ENCODE data around the gene BOLA3. TPM values are rescaled to one million over a fixed set of nuclear protein-coding genes. Genes with fewer than 3 reads are reported as not detected.

Gene BOLA3
- total RNA-seq, 1 donor from 2014 or later = 18.8 TPM

DNA sequence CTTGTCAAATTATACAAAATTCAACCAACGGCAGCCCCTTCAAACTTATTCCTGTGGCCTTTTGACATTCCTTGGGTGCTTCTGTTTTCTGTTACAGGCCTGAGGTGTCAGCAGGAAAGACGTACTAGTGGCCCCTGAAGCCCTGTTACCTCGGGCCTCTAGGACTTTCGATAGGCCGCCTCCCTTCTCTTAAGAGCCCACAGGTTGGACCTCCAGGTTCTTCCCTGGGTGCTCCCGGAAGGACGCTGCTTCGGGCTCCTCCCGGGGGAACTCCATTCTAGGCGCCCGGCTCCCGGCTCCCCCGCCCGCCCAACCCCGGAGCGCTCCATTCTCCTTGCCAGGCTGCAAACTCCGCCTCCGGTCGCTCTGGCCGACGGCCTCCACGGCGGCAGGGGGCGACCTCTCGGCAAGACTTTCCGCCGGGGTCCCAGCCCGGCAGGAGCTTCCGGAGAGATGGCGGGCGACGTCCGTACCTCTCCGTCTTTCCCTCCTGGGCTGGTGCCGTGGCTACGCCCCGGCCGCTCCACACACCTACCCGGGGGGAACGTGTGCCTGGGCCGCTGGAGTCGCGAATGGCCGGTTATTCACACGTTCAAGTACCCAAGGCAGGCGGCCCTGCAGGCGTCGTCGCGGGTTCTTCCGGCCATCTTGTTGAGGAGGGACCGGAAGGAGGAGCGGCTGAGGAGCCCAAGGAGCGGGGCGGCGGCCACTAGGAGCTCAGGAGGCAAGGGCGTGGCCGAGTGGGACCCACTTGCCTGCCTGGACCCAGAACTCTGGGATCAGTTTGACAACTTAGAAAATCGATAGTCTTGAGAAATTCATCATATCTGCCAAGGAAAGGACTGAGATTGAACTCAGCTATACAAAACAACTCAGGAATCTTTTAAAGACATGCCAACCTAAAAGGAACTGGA is 27.5 kb downstream of the BOLA3 start:
- CTCF ChIA-PET = interaction anchor here (0.8 to 2.3 kb wide), 11 partner anchors 10 to 412 kb away, joined by 3 to 12 read pairs (median 4); partner anchors contain the start of genes BOLA3, MOB1A and STAMBP
- Mint-ChIP-seq H3K27ac (peak overlapping the region; percentile 94), H3K27me3 (peaks cover 4% of the 10 kb centered on the region), H3K4me3 (peak overlapping the region; percentile 89), H3K9me3 (peaks cover 6% of the 10 kb centered on the region), H3K36me3 (ENCODE audit: low read depth) (peaks cover 3% of the 10 kb centered on the region), H3K4me1 (peaks cover 6% of the 10 kb centered on the region)
- DNase-seq (peak; percentile 86), ATAC-seq (ENCODE audit: low read depth) (peak; percentile 95)
- intact Hi-C loops (cut with micrococcal nuclease) = loop anchor here (1.0 to 5.0 kb wide), 6 partner anchors 27 to 383 kb away; partner anchors contain the start of genes BOLA3, MTHFD2, STAMBP and TPRKB
- POLR2A ChIA-PET = interaction anchor here (0.5 to 2.3 kb wide), 27 partner anchors 9 to 1291 kb away, joined by 3 to 24 read pairs (median 4); partner anchors contain the start of genes BOLA3, DGUOK, MOB1A and MTHFD2
- TF ChIP-seq CTCF (IDR thresholded peaks at IDR 0.05) = no peak

DNA sequence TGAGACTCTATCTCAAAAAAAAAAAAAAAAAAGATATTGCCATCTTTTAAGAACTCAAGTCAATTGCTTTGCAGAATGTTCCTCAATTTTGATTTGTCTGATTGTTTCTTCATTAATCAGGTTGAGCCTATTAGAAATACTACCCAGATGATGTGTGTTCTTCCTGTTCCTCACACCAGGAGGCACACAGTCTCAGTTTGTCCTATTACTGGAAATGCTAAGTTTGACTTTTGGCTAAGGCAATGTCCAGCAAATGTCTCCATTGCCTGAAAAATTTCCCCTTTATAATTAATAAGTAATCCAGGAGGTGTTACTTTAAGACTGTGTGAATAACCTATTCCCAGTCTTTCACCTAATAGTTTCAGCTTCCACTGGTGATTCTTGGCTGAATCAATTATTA is 28.4 kb downstream of the BOLA3 start:
- no peak for TF ChIP-seq CTCF (IDR thresholded peaks at IDR 0.05)
- CTCF ChIA-PET = interaction anchor here (1.2 to 1.7 kb wide), 2 partner anchors 9 to 32 kb away, joined by 5 to 9 read pairs; no protein-coding TSS in a partner anchor
- Mint-ChIP-seq H3K27ac (no peak overlapping the region), H3K4me3 (no peak overlapping the region), H3K9me3 (peaks cover 6% of the 10 kb centered on the region), H3K4me1 (peaks cover 6% of the 10 kb centered on the region), H3K36me3 (ENCODE audit: low read depth) (peaks cover 3% of the 10 kb centered on the region), H3K27me3 (peaks cover 8% of the 10 kb centered on the region)
- DNase-seq (no peak), ATAC-seq (ENCODE audit: low read depth) (no peak)
- intact Hi-C loops (cut with micrococcal nuclease) = no loop called here
- POLR2A ChIA-PET = interaction anchor here (0.7 to 1.6 kb wide), 2 partner anchors 291 to 382 kb away, joined by 5 to 14 read pairs; partner anchors contain the start of genes STAMBP and TPRKB

DNA sequence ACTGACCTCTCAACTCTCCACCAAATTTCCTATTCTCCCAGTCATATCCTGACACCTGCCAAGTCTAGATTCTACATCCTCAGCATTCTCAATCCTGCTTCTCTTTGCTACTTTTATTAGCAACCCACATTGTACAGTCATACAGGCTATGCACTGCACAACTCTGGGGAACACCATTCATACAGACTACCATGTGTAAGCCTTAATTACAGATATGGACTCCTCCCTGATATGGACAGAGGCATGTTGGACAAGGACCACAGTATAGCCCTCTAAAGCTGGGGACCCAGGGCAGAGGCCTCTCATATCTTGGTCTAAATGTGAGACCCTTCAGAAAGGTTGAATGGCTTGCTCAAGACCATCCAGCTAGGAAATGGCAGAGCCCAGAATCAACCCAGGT is 36.3 kb downstream of the BOLA3 start:
- CTCF ChIA-PET = no interaction called here

GRCh38 chr2:74110537-74110936 is 37.2 kb downstream of the BOLA3 start:
- no peak overlapping the region for H3K27ac Mint-ChIP-seq
- no peak for ATAC-seq (ENCODE audit: low read depth)
- POLR2A ChIA-PET = interaction anchor here (1.2 kb wide), 1 partner anchor 122 kb away, joined by 3 read pairs; no protein-coding TSS in a partner anchor
- peaks cover 14% of the 10 kb centered on the region for H3K36me3 Mint-ChIP-seq (ENCODE audit: low read depth)
- H3K27me3 Mint-ChIP-seq = peaks cover 9% of the 10 kb centered on the region
- no peaks in the 10 kb centered on the region for H3K4me1 Mint-ChIP-seq
- CTCF ChIA-PET = interaction anchor here (1.3 kb wide), 1 partner anchor 9 kb away, joined by 5 read pairs; no protein-coding TSS in a partner anchor
- H3K9me3 Mint-ChIP-seq = no peaks in the 10 kb centered on the region
- no peak overlapping the region for H3K4me3 Mint-ChIP-seq
- intact Hi-C loops (cut with micrococcal nuclease) = no loop called here
- TF ChIP-seq CTCF (IDR thresholded peaks at IDR 0.05) = no peak
- no peak for DNase-seq

More for the DNA sequence above, 36.3 kb downstream of the BOLA3 start:
- DNase-seq (no peak), ATAC-seq (ENCODE audit: low read depth) (no peak)
- no peak for TF ChIP-seq CTCF (IDR thresholded peaks at IDR 0.05)
- no peak overlapping the region for H3K27ac Mint-ChIP-seq
- H3K9me3 Mint-ChIP-seq = no peaks in the 10 kb centered on the region
- H3K4me3 Mint-ChIP-seq = no peak overlapping the region
- H3K36me3 Mint-ChIP-seq (ENCODE audit: low read depth) = peaks cover 10% of the 10 kb centered on the region
- H3K4me1 Mint-ChIP-seq = no peaks in the 10 kb centered on the region
- intact Hi-C loops (cut with micrococcal nuclease) = no loop called here
- POLR2A ChIA-PET = interaction anchor here (0.5 to 0.8 kb wide), 2 partner anchors 9 to 11 kb away, joined by 3 read pairs; no protein-coding TSS in a partner anchor
- peaks cover 9% of the 10 kb centered on the region for H3K27me3 Mint-ChIP-seq

DNA sequence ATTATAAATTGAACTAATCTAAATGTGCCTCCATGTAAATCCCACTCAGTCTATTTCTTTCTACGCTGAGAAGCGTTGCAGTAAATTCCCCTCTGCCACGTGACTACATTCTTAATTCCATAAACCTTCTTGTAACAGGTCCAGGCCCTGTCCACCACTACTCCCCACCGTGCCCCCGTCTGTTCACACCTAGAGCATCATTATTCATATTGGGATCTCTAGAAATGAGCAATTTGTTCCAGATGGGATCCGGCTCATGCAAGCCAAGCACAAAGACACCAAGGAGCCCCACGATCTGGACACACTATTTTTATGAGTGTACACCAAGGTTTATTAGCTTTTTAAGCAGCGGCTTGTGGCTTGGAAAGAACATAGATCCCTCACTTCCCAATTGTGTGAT is 38.2 kb downstream of the BOLA3 start:
- no peaks in the 10 kb centered on the region for H3K9me3 Mint-ChIP-seq
- DNase-seq = no peak
- H3K27ac Mint-ChIP-seq = no peak overlapping the region
- CTCF ChIA-PET = no interaction called here
- intact Hi-C loops (cut with micrococcal nuclease) = no loop called here
- H3K27me3 Mint-ChIP-seq = peaks cover 3% of the 10 kb centered on the region
- no peak overlapping the region for H3K4me3 Mint-ChIP-seq
- no peak for ATAC-seq (ENCODE audit: low read depth)
- H3K4me1 Mint-ChIP-seq = no peaks in the 10 kb centered on the region
- H3K36me3 Mint-ChIP-seq (ENCODE audit: low read depth) = peaks cover 24% of the 10 kb centered on the region
- TF ChIP-seq CTCF (IDR thresholded peaks at IDR 0.05) = no peak
- POLR2A ChIA-PET = interaction anchor here (1.2 kb wide), 1 partner anchor 121 kb away, joined by 3 read pairs; no protein-coding TSS in a partner anchor

Data from activated B cell treated with CpG ODN at 0.5 μM for 24 hours (primary cell).